Peyer's patch (tissue), 4 donors: ENCODE data around the gene TSSC4.

Experiments
- POLR2A ChIP-seq, 2 donors: fragments of 450-650 bp; IDR thresholded peaks; one replicate each; pipeline ENCODE4 v1.5.1; 2017; ENCODE audit warnings: antibody characterized with exemption in 2 of 2, mild to moderate bottlenecking in 2 of 2, moderate library complexity in 2 of 2
- TF ChIP-seq, protein P1 (sequence below), 6 experiments: fragments of 450-650 bp in 4 of 6; fragments of 200-600 bp in 2 of 6; sonication (generic) in 1 of 6; IDR thresholded peaks; one replicate each; pipeline ENCODE4 v1.5.1; 2017 to 2019; ENCODE audit warnings: antibody characterized with exemption in 6 of 6, mild to moderate bottlenecking in 3 of 6, moderate library complexity in 1 of 6

DNA sequence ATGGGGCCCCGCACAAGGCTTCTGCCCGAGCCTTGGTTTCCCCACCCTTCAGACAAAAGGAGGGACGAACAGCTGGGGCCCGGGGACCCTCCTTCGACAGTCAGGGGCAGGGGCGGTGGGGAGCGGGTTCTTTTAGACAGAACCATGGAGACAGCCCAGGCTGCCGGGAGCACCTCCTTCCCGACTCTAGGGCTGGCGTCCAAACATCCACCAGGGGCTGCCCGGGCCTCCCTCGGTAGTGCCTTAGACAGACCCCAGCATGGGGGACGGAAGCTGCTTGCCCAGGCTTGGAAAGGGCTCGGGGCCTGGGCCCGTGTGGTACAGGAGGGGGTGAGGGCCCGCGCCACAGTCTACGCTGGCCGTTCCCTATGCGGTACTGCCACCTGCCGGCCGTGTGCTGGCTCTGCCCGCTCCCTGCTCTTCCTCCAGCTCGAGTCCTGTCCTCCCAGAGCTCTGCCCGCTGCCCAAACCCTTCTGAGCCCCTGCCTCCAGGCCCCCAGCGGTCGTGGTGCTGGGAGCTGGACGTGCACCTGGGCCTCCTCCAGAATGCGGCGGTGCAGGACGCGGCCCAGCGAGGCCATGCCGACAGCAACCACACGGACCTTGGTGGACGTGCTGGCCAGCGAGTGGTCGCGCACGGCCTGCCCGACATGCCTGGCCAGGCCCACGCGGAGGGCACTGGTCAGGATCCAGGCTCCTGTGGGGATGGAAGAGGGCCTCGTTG is 20.1 kb downstream of the TSSC4 start:
- TF ChIP-seq, protein P1, sequence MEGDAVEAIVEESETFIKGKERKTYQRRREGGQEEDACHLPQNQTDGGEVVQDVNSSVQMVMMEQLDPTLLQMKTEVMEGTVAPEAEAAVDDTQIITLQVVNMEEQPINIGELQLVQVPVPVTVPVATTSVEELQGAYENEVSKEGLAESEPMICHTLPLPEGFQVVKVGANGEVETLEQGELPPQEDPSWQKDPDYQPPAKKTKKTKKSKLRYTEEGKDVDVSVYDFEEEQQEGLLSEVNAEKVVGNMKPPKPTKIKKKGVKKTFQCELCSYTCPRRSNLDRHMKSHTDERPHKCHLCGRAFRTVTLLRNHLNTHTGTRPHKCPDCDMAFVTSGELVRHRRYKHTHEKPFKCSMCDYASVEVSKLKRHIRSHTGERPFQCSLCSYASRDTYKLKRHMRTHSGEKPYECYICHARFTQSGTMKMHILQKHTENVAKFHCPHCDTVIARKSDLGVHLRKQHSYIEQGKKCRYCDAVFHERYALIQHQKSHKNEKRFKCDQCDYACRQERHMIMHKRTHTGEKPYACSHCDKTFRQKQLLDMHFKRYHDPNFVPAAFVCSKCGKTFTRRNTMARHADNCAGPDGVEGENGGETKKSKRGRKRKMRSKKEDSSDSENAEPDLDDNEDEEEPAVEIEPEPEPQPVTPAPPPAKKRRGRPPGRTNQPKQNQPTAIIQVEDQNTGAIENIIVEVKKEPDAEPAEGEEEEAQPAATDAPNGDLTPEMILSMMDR (IDR thresholded peaks at IDR 0.05) = peak; percentile 87 to 92 (median 90)
- no peak for TF ChIP-seq POLR2A (IDR thresholded peaks at IDR 0.05)
